Panc1 (cell line): ENCODE data around the gene UBAC2. TPM values are rescaled to one million over a fixed set of nuclear protein-coding genes. Genes with fewer than 3 reads are reported as not detected.

Source experiments
- ATAC-seq: fragments of 200-7000 bp; cut with Tn5 transposase; 2 replicates; pipeline ENCODE4 v1.9.1; 2020; ENCODE audit warnings: mild to moderate bottlenecking, moderate library complexity
- BruUV-seq: library from RNA; stranded (reverse); fragments of 400-500 nt; replicated peaks from 2 replicates; lab custom pipeline; 2021; lab: Mats Ljungman, UMichigan
- CTCF ChIA-PET: fragments of 300-600 bp; sonication (Branson Sonifier 250); formaldehyde crosslinking; loops from one replicate; lab custom pipeline; 2022; ENCODE audit warnings: antibody characterized with exemption; lab: Charles Lee
- POLR2A ChIA-PET: fragments of 300-600 bp; sonication (Branson Sonifier 250); formaldehyde crosslinking; loops from one replicate; lab custom pipeline; 2022; ENCODE audit warnings: antibody characterized with exemption; lab: Charles Lee
- DNase-seq: peaks from one replicate; pipeline ENCODE4 v3.0.0-alpha.2; 2010; ENCODE audit warnings: low read depth, low spot score
- H3K27ac ChIP-seq: 2 replicates; pipeline ENCODE4 v1.5.1; 2011; ENCODE audit warnings: mild to moderate bottlenecking, low read length, inconsistent platforms
- H3K27me3 ChIP-seq: fragments of 200-500 bp; sonication (Bioruptor generic); 2 replicates; pipeline ENCODE4 v1.6.0; 2014; ENCODE audit warnings: low read length, inconsistent platforms; ENCODE audit not compliant: control insufficient read depth, insufficient read depth
- H3K36me3 ChIP-seq: fragments of 200-500 bp; sonication (Bioruptor generic); 2 replicates; pipeline ENCODE4 v1.5.1; 2014; ENCODE audit warnings: inconsistent platforms, mild to moderate bottlenecking, low read length, moderate library complexity; ENCODE audit not compliant: control insufficient read depth, insufficient read depth
- H3K4me1 ChIP-seq: 2 replicates; pipeline ENCODE4 v1.5.1; 2011; ENCODE audit warnings: inconsistent platforms, mild to moderate bottlenecking, low read length, moderate library complexity; ENCODE audit not compliant: control insufficient read depth, insufficient read depth
- H3K4me3 ChIP-seq, 2 experiments: 2 replicates each; pipeline ENCODE4 v1.5.1; 2011 to 2012; ENCODE audit warnings: low read depth in 2 of 2, low read length in 2 of 2, mild to moderate bottlenecking in 2 of 2, inconsistent platforms in 1 of 2, moderate library complexity in 1 of 2
- H3K9me3 ChIP-seq: fragments of 200-500 bp; sonication (Bioruptor generic); 2 replicates; pipeline ENCODE4 v1.5.1; 2014; ENCODE audit warnings: low read depth, mild to moderate bottlenecking, inconsistent platforms, low read length, moderate library complexity; ENCODE audit not compliant: control insufficient read depth, insufficient read depth
- POLR2AphosphoS5 ChIP-seq: IDR thresholded peaks from 2 replicates; pipeline ENCODE4 v1.6.1; 2012; ENCODE audit warnings: mild to moderate bottlenecking, low read depth, low read length, moderate library complexity
- SIN3A ChIP-seq: IDR thresholded peaks from 2 replicates; pipeline ENCODE4 v1.6.1; 2012; ENCODE audit warnings: low read depth, mild to moderate bottlenecking, low read length, moderate library complexity, borderline replicate concordance; ENCODE audit not compliant: insufficient read depth
- TCF7L2 ChIP-seq: IDR thresholded peaks from 2 replicates; pipeline ENCODE4 v1.6.1; 2011; ENCODE audit warnings: mild to moderate bottlenecking, low read depth, low read length, inconsistent platforms
- in situ Hi-C: cut with HindIII; loops from 2 replicates; pipeline ENCODE4 v1.10.0; 2016; ENCODE audit warnings: low sequenced_read_pairs, low pct_unique_long_range_greater_than_20kb
- intact Hi-C: fragments of 100-400 bp; cut with micrococcal nuclease; formaldehyde crosslinking; loops from one replicate; pipeline ENCODE4 v1.10.0; 2022; ENCODE audit not compliant: unreplicated experiment
- total RNA-seq: library from RNA; stranded (reverse); gene quantifications from one replicate; pipeline ENCODE4 v1.2.1, GENCODE V29; 2021; ENCODE audit not compliant: unreplicated experiment
- TF ChIP-seq, protein P1 (sequence below): fragments of 450-650 bp; IDR thresholded peaks from 2 replicates; pipeline ENCODE4 v1.5.1; 2017; ENCODE audit warnings: mild to moderate bottlenecking
- TF ChIP-seq, protein P2 (sequence below), 2 experiments: IDR thresholded peaks; 2 replicates each; pipeline ENCODE4 v1.6.1; 2011 to 2012; ENCODE audit warnings: low read depth in 2 of 2, control low read depth in 1 of 2, low read length in 1 of 2, mild to moderate bottlenecking in 1 of 2, moderate library complexity in 1 of 2; ENCODE audit not compliant: insufficient read depth in 1 of 2

The UBAC2 gene
- total RNA-seq, 1 experiment from 2014 or later = 40.8 TPM

DNA sequence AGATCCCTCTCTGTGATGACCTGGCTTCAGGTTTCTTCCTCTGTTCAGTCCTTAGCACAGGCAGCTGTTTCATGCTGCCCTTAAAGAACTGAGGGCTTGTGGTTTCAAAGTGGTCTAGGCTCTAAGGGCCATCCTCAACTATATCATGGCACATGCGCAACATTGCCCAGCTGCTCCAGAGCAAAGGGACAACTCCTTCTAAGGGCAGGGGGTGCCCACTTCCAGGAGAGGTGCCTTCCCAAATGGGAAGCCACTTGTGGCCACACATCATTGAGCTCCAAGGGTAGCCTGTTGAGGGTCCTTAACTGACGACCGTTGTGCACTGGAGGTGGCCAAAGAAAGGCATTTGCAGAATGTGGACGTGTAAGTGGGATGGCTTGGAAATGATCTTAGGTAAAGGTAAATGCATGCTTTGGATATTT lies 99.3 kb downstream of the UBAC2 start:
- Histone ChIP-seq H3K4me1 (no peaks in the 10 kb centered on the region), H3K27me3 (no peaks in the 10 kb centered on the region), H3K4me3 (no peak overlapping the region), H3K36me3 (no peaks in the 10 kb centered on the region), H3K27ac (no peak overlapping the region), H3K9me3 (no peaks in the 10 kb centered on the region)
- in situ Hi-C loops = no loop called here
- TF ChIP-seq, protein P1, sequence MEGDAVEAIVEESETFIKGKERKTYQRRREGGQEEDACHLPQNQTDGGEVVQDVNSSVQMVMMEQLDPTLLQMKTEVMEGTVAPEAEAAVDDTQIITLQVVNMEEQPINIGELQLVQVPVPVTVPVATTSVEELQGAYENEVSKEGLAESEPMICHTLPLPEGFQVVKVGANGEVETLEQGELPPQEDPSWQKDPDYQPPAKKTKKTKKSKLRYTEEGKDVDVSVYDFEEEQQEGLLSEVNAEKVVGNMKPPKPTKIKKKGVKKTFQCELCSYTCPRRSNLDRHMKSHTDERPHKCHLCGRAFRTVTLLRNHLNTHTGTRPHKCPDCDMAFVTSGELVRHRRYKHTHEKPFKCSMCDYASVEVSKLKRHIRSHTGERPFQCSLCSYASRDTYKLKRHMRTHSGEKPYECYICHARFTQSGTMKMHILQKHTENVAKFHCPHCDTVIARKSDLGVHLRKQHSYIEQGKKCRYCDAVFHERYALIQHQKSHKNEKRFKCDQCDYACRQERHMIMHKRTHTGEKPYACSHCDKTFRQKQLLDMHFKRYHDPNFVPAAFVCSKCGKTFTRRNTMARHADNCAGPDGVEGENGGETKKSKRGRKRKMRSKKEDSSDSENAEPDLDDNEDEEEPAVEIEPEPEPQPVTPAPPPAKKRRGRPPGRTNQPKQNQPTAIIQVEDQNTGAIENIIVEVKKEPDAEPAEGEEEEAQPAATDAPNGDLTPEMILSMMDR = no peak
- no peak for TF ChIP-seq SIN3A
- BruUV-seq = no TSS peak
- intact Hi-C loops = no loop called here
- ChIA-PET CTCF (no interaction called here), POLR2A (no interaction called here)
- DNase-seq (no peak), ATAC-seq (no peak)

DNA sequence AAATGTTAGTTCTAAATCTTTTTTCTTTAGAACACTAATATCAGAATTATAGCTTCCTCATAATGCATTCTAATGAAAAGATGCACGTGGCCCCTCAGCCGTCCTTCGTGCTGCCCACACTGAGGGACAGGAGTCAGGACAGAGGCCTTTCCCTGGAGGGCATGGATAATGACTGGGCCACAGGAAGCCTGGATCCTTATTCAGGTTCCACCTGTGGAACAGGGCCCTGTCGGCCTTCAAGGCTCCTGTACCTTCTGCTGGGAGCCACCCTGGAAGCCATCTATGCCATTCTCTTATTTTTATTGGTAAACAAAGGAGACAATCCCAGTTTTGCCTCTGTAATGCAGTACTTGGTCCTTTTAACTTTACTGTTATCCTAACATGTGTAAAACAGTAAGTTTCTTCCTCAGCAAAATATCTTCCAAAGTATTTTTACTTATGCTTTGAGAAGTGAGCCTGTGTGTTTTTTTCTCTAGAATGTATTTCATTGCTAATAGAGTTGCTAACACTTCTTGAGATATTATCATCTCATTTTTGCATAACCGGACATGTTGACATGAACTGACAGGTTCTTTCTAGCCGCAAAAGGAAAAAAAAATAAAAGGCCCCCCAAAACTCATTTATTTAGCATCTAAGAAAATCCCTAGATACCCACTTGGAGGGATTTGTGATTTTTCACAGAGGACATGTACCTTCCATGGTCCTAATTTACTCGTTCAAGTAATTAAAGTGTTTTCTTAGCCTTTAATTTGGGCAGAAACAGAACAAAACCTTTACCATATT lies 100.6 kb downstream of the UBAC2 start:
- in situ Hi-C loops = no loop called here
- Histone ChIP-seq H3K36me3 (no peaks in the 10 kb centered on the region), H3K27ac (no peak overlapping the region), H3K27me3 (no peaks in the 10 kb centered on the region), H3K4me1 (no peaks in the 10 kb centered on the region), H3K4me3 (no peak overlapping the region), H3K9me3 (no peaks in the 10 kb centered on the region)
- no TSS peak for BruUV-seq
- TF ChIP-seq SIN3A (no peak), POLR2AphosphoS5 (no peak), TCF7L2 (no peak)
- TF ChIP-seq, protein P2, sequence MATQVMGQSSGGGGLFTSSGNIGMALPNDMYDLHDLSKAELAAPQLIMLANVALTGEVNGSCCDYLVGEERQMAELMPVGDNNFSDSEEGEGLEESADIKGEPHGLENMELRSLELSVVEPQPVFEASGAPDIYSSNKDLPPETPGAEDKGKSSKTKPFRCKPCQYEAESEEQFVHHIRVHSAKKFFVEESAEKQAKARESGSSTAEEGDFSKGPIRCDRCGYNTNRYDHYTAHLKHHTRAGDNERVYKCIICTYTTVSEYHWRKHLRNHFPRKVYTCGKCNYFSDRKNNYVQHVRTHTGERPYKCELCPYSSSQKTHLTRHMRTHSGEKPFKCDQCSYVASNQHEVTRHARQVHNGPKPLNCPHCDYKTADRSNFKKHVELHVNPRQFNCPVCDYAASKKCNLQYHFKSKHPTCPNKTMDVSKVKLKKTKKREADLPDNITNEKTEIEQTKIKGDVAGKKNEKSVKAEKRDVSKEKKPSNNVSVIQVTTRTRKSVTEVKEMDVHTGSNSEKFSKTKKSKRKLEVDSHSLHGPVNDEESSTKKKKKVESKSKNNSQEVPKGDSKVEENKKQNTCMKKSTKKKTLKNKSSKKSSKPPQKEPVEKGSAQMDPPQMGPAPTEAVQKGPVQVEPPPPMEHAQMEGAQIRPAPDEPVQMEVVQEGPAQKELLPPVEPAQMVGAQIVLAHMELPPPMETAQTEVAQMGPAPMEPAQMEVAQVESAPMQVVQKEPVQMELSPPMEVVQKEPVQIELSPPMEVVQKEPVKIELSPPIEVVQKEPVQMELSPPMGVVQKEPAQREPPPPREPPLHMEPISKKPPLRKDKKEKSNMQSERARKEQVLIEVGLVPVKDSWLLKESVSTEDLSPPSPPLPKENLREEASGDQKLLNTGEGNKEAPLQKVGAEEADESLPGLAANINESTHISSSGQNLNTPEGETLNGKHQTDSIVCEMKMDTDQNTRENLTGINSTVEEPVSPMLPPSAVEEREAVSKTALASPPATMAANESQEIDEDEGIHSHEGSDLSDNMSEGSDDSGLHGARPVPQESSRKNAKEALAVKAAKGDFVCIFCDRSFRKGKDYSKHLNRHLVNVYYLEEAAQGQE (IDR thresholded peaks at IDR 0.05; ENCODE audit: insufficient read depth in 1 of 2, low read depth in 2 of 2, low read length in 1 of 2) = no peak
- TF ChIP-seq, protein P1 = no peak
- POLR2A ChIA-PET = no interaction called here
- intact Hi-C loops = no loop called here
- CTCF ChIA-PET = no interaction called here
- ATAC-seq (no peak), DNase-seq (no peak)
